Right lobe of liver (tissue), 6 donors: ENCODE data around the gene FBRSL1. TPM values are rescaled to one million over a fixed set of nuclear protein-coding genes. Genes with fewer than 3 reads are reported as not detected.

Source experiments
- ATAC-seq, 4 donors: fragments of 200-7000 bp; cut with Tn5 transposase; one replicate each; pipeline ENCODE4 v1.9.1; 2020; ENCODE audit warnings: mild to moderate bottlenecking in 4 of 4, moderate library complexity in 4 of 4
- DNase-seq, 3 donors: peaks; one replicate each; pipeline ENCODE4 v3.0.0-alpha.2; 2020
- H3K27ac ChIP-seq, 3 donors: fragments of 200-600 bp; one replicate each; pipeline ENCODE4 v1.8.0; 2022
- H3K27me3 ChIP-seq, 2 donors: fragments of 200-600 bp; one replicate each; pipeline ENCODE4 v1.8.0; 2022
- H3K36me3 ChIP-seq, 4 donors: fragments of 200-600 bp; sonication (generic) in 1 of 4; one replicate each; pipeline versions ENCODE4 v1.5.1 to v1.8.0; 2017 to 2022; ENCODE audit warnings: control low read depth in 1 of 4
- H3K4me1 ChIP-seq, 4 donors: fragments of 200-600 bp; sonication (generic) in 1 of 4; one replicate each; pipeline versions ENCODE4 v1.5.1 to v1.8.0; 2017 to 2022; ENCODE audit warnings: control low read depth in 1 of 4
- H3K4me3 ChIP-seq, 3 donors: fragments of 200-600 bp; one replicate each; pipeline ENCODE4 v1.8.0; 2022
- H3K9me3 ChIP-seq, 4 donors: fragments of 200-600 bp; sonication (generic) in 1 of 4; one replicate each; pipeline versions ENCODE4 v1.5.1 to v1.8.0; 2017 to 2022; ENCODE audit warnings: control low read depth in 1 of 4
- POLR2A ChIP-seq: fragments of 450-650 bp; IDR thresholded peaks from one replicate; pipeline ENCODE4 v1.6.1; 2017; ENCODE audit warnings: antibody characterized with exemption, mild to moderate bottlenecking
- WGBS: methylation state at CpG from one replicate; pipeline ENCODE4 v1.1.6; 2018; ENCODE audit warnings: low coverage, low lambda C conversion rate; ENCODE audit not compliant: insufficient coverage; ENCODE audit errors: missing lambda C conversion rate; 5-methylcytosine and 5-hydroxymethylcytosine counted together
- intact Hi-C, 2 donors: fragments of 100-400 bp; cut with DNase I; formaldehyde crosslinking; loops; one replicate each; pipeline versions ENCODE4 v1.11.2 to v1.14.1; 2022
- total RNA-seq, 6 experiments: library from RNA; depleted of rRNA in 2 of 6; stranded (reverse); fragments of >200 nt in 2 of 6; fragmentation: NEBNext Ultra II Directional in 3 of 6; extraction: Animal tissue kit (Norgen Biotek cat#: 25700) in 3 of 6; gene quantifications; one replicate each; pipeline versions ENCODE4 v1.1.0 to v1.2.4, GENCODE V29; 2016 to 2023
- TF ChIP-seq, protein P1 (sequence below), 4 donors: fragments of 200-600 bp in 3 of 4; fragments of 450-650 bp in 1 of 4; IDR thresholded peaks; one replicate each; pipeline versions ENCODE4 v1.5.1 to v1.8.0; 2016 to 2022; ENCODE audit warnings: antibody characterized with exemption in 4 of 4, mild to moderate bottlenecking in 2 of 4
- donor health status: DM: no; HTN: yes; CAD: no.
- donor health status: DM: no; HTN: no; CAD: no.
- donor health status: DM: no; HTN: no; CAD: no.
- donor health status: DM: no; HTN: yes; CAD: no.
- donor health status: DM: no; HTN: yes; CAD: no.

Gene FBRSL1
- total RNA-seq, 6 experiments from 2014 or later, result 16.2 to 27.6 (median 23.3) TPM

DNA sequence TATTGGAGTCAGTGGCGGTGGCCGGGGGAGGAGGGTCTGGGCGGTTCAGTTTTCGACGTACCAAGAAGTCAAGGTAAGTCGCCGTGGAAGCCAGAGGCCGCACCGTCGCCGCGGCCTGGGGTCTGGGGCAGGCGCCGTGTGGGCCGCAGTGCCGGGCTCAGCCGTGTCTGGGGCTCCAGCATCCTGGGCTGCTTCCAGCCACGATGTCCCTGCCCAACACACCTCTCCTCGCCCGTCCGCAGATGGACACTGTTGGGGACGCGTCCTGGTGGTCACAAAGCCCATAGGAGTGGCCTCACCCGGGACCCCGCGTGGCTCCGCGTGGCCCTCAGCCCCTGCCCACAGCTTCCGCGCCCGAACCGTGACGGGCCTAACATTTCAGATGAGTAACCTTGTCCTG is 59.1 kb downstream of the FBRSL1 start:
- WGBS, result 100% methylated on average over 2 of the region's 33 CpGs
- TF ChIP-seq, protein P1, sequence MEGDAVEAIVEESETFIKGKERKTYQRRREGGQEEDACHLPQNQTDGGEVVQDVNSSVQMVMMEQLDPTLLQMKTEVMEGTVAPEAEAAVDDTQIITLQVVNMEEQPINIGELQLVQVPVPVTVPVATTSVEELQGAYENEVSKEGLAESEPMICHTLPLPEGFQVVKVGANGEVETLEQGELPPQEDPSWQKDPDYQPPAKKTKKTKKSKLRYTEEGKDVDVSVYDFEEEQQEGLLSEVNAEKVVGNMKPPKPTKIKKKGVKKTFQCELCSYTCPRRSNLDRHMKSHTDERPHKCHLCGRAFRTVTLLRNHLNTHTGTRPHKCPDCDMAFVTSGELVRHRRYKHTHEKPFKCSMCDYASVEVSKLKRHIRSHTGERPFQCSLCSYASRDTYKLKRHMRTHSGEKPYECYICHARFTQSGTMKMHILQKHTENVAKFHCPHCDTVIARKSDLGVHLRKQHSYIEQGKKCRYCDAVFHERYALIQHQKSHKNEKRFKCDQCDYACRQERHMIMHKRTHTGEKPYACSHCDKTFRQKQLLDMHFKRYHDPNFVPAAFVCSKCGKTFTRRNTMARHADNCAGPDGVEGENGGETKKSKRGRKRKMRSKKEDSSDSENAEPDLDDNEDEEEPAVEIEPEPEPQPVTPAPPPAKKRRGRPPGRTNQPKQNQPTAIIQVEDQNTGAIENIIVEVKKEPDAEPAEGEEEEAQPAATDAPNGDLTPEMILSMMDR (IDR thresholded peaks at IDR 0.05), result no peak
- no peak for TF ChIP-seq POLR2A
- Histone ChIP-seq H3K9me3 (no peaks in the 10 kb centered on the region), H3K36me3 (peaks cover 0 to 6% (median 0%) of the 10 kb centered on the region in 4 donors), H3K4me1 (no peaks in the 10 kb centered on the region), H3K4me3 (no peak overlapping the region), H3K27me3 (no peaks in the 10 kb centered on the region), H3K27ac (no peak overlapping the region)
- intact Hi-C loops, result no loop called here
- DNase-seq, result no peak
- no peak for ATAC-seq

DNA sequence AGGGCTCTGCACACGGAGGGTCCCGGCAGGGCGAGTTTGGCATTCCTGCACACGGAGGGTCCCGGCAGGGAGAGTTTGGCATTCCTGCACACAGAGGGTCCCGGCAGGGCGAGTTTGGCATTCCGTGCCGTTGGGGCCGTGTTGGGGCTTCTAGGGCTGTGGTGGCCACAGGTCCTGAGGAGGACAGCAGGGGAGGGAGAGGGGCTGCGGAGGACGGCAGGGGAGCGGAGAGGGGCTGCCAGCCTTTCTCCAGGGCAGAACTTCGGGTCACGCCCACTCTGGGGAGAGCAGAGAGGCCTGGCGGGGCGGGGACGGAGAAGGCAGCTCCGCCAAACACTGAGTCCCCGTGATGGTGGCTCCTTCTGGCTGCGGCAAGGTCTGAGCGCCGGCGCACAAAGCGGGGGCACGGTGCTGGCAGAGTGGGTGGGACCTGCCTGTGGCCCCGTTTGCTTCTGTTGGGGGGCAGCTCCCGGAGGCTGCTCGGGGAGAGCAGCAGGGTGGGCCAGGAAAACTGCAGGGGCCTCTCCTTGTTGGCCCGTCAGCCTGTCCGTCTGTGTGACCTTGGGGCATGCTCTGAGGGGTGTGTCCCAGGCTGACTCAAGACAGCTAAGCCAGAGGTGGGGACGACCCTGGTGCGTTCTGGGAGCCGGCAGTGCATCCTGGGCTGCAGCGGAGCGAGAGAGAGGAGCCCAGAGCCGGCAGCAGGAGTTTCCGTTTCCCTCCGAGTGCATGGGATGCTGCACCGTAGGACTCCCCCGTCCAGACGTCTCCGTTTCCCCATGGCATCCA is 60.3 kb downstream of the FBRSL1 start:
- no peak for DNase-seq
- ATAC-seq, result peak in 1 of 4 donors; percentile 3
- Histone ChIP-seq H3K4me3 (no peak overlapping the region), H3K4me1 (no peaks in the 10 kb centered on the region), H3K36me3 (peaks cover 0 to 6% (median 0%) of the 10 kb centered on the region in 4 donors), H3K27me3 (no peaks in the 10 kb centered on the region), H3K9me3 (no peaks in the 10 kb centered on the region), H3K27ac (no peak overlapping the region)
- WGBS, result 88% methylated on average over 9 of the region's 43 CpGs
- no peak for TF ChIP-seq POLR2A
- TF ChIP-seq, protein P1 (IDR thresholded peaks at IDR 0.05), result no peak
- intact Hi-C loops, result no loop called here

DNA sequence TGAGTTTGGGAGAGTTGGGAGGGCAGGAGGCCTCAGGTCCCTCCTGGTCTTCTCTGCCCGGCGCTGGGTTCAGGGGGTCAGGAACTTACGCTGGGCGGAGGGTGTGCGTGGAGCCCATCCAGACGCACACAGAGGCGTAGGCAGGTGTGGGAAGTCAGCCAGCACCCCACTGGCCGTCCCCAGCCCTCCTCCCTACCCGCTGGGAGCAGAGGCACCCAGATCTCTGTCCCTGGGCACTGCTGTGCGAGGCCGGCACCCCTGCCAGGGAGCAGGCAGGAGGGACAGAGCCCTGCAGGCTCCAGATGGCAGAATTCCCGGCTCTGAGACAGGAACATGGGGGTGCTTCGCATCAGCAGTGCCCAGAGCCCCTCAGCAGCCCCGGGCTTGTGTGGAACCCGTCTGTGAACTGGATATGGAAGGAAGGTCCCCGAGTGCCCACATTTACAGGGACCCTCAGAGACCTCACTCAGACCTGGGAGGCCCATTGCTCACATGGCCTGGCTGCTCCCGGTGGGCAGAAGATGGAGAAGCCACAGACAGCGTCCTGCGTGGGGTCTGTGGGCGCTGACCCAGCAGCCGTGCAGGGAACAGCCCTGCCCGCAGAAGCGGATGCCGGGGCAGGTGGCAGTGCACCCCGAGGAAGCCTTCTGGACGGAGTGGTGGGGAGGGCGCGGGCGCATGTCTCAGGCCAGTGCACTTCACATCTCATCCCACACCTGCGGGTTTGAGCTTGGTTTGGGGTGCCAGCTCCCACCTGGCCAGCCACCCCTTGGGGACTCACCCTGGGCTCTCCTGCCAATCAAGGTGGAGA is 61.1 kb downstream of the FBRSL1 start:
- Histone ChIP-seq H3K9me3 (no peaks in the 10 kb centered on the region), H3K27ac (no peak overlapping the region), H3K27me3 (no peaks in the 10 kb centered on the region), H3K36me3 (peaks cover 0 to 6% (median 0%) of the 10 kb centered on the region in 4 donors), H3K4me1 (no peaks in the 10 kb centered on the region), H3K4me3 (no peak overlapping the region)
- intact Hi-C loops, result no loop called here
- DNase-seq (no peak), ATAC-seq (peak in 3 of 4 donors; percentile 1 to 7 (median 3))
- WGBS, result 100% methylated on average over 2 of the region's 30 CpGs
- TF ChIP-seq POLR2A, result no peak
- TF ChIP-seq, protein P1 (IDR thresholded peaks at IDR 0.05), result no peak

DNA sequence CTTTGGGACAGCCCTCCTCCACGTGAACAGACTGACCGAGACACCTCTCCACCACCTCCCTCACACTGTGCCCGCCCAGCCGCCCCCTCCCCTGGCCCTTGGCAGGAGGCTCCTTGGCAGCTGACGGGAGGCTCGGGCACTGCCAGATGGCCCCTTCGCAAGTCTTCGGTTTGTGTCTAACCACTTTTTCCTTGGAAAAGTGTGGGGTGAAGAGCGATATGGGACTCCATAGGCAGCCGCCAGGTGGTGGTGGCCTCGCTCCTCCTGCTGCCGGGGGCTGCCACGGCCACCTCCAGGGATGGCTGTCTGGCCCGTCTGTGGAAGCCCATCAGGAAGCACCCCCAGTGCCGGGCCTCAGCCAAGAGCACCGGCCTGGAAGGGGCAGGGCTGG is 61.7 kb downstream of the FBRSL1 start:
- H3K4me1 ChIP-seq, result no peaks in the 10 kb centered on the region
- DNase-seq (no peak), ATAC-seq (no peak)
- intact Hi-C loops, result no loop called here
- H3K9me3 ChIP-seq, result no peaks in the 10 kb centered on the region
- WGBS, result 100% methylated on average over 1 of the region's 16 CpGs
- no peaks in the 10 kb centered on the region for H3K27me3 ChIP-seq
- no peak overlapping the region for H3K4me3 ChIP-seq
- TF ChIP-seq, protein P1 (IDR thresholded peaks at IDR 0.05), result no peak
- TF ChIP-seq POLR2A, result no peak
- H3K27ac ChIP-seq, result no peak overlapping the region
- H3K36me3 ChIP-seq, result peaks cover 0 to 6% (median 0%) of the 10 kb centered on the region in 4 donors
